ENCODE data around the gene NOTCH2.
"Not testable (repeated sequence)": the region's sequence is repeated elsewhere in the genome, so short reads cannot be mapped to it uniquely, and the experiment has no call there.

NOTCH2 gene

DNA sequence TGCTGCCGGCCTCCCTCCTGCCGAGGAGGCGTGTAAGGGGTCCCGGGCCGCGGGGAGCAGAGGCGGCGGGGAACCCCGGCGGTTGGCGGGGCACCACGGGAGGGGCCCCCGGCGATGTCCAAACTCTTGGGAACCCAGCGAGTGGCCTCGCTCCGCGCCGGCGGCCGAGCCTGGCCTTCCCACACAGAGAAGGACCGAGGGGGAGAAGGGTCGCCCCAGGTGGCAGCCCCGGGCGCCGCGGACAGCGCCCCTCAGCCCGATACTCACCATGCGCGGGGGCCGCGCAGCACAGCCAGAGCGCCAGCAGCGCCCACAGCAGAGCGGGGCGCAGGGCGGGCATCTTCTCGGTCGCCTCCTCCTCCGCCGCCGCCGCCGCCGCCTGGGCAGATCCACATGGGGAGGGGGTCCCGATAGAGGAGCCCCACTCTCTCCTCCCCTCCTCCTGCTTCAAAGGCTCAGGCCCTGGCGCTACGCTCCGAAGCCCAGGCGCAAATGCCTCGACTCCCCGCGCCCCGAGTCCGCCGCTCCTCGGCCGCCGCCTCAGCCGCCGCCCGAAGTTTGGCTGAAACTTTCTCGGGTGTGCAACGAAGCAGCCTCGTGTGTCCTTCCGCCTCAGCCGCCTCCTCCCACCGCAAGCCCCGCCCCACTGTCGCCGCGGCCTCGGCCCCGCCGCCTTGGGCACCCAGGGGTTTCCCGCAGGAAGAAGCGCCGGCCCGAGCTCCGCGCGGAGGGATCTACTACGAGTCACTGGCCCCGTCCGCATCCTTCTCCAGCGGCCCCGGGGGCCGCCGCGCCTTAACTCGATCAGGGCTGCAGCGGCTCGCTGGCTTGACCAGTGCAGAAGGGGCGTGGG lies at the start of gene NOTCH2:
Gene NOTCH2, minus strand, starts transcription at position 596 of the 853 bp plus-strand sequence. Its CDS starts 256 bp downstream, at position 340.
- DNase-seq = peak; percentile 68

GRCh38 chr1:120117371-120118177 lies 48.1 kb upstream of the NOTCH2 start:
- not testable (repeated sequence) for DNase-seq

DNA sequence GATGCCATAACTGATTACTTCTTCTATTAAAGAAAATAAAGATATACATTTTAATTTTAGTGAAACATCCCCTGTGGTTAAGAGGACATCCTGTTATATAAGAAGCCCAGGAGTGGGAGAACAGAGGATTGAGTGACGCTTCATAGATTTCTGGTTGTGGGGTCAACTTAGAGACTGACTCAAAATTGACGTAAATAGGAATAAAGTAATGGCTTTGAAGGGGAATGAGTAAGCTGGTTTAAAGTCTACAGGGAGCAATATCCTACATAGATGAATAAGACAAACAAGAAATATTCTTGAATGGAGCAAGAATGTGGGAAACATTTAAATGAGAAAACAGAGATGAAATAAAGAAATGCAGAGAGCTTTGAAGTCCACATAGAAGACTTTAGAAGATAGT lies 46.6 kb upstream of the NOTCH2 start:
- not testable (repeated sequence) for DNase-seq

DNA sequence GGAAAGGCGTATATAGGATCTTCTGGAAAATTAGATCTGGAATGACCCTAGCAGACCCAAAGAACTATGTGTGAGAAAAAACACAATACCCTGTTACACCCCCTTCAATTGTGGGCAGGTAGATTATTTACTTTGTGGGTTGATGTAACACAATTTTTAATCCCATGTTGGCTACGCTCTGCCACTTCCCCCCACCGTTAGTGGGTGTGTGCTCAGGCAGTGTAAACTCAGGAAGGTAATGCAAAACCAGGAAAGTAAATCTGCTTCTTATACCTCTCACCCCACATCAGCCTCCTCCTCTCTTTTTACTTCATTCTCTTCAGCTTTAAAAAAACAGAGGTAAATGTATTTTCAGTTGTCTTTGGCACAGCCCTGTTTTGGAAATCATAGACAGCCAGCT lies 43.7 kb upstream of the NOTCH2 start:
- DNase-seq = not testable (repeated sequence)

DNA sequence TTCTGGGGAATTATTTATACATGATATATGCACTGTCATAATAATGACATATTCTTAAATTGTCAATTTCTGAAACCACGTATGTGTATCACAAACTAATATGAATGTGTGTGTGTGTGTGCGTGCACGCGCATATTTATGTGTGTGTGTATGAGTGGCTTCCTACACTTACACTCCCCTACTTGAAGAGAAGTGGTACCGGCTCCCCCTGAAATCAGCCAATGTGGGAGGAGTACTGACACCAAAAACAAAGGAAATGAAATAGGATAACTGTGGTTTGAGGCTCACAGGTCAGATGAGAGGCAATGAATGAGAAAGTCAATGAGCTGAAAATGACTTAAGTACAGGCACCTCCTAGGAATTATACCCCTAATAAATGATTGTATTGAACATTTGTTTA lies 42.8 kb upstream of the NOTCH2 start:
- DNase-seq = not testable (repeated sequence)

GRCh38 chr1:120111771-120112170 lies 42.3 kb upstream of the NOTCH2 start:
- DNase-seq = not testable (repeated sequence)

GRCh38 chr1:120111008-120111407 lies 41.5 kb upstream of the NOTCH2 start:
- not testable (repeated sequence) for DNase-seq

DNA sequence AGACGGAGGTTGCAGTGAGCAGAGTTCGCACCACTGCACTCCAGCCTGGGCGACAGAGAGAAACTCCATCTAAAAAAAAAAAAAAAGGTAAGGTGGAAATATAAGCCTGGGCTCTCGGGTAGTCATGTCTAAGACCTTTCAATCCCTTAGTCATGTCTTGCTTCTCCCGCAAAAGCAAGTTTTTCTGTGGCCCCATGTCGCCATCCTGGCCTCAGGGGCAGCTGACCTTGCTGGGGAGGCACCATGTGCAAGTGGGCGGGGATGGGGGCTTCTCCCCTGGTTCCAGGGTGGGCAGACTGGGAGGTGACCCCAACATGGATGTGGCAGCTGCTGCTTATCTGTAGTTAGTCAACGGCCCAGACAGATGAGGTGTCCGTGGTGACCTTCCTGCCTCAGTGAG lies 40.2 kb upstream of the NOTCH2 start:
- not testable (repeated sequence) for DNase-seq

DNA sequence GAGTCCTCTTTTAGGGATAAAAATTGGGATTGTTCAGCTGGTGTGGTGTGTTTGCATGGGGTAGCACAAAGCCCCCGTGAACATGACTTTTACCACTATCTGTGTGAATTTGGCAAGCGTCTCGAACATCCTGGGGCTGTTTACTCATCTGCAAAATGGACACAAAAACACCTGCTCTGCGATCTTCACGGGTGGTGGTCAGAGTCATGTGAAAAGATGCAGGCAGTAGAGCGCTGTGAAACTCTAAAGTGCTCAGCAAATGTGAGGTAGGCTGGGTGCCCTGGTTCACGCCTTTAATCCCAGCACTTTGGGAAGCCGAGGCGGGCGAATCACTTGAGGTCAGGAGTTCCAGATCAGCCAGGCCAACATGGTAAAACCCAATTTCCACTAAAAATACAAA lies 39.7 kb upstream of the NOTCH2 start:
- not testable (repeated sequence) for DNase-seq

- not testable (repeated sequence) for DNase-seq
These were observed 35.8 kb upstream of the NOTCH2 start for GRCh38 chr1:120105288-120105687.

DNA sequence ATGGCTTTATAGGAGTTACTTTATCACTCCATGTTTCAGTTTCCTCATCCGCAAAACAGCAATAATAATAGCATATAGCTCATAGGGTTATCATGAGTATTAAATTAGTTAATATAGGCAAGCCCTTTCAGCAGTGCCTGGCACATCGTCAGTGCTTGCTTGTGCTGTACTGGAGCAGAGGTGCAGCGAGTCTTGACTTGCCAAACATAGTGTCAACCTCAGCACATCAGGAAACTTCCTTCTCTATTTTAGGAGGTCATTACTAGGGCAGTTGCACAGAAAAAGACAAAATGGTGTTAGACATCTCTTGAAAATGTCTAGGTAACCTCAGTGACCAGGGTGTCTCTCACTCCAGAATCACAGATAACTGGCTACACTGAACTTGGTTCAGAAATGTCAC lies 34.3 kb upstream of the NOTCH2 start:
- DNase-seq = not testable (repeated sequence)

DNA sequence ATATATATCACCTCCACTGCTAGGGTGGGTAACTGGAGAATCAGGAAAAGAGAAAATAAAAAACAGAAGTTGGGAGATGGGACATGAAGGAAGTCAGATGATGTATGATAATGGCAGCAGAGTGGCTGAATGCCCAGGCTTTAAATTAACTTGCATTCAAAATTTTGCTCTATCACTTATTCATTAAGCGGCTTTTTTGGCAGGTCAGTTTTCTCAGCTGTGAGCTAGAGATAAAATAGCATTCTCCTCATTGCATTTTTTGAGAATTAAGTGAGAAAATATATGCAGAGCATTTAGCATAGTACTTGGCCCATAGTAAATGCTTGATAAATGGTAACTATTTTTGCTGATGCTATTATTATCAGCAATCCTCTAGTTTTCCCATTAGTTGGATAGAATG lies 32.1 kb upstream of the NOTCH2 start:
- DNase-seq = not testable (repeated sequence)

GRCh38 chr1:120100590-120100989 lies 31.1 kb upstream of the NOTCH2 start:
- DNase-seq = not testable (repeated sequence)

DNA sequence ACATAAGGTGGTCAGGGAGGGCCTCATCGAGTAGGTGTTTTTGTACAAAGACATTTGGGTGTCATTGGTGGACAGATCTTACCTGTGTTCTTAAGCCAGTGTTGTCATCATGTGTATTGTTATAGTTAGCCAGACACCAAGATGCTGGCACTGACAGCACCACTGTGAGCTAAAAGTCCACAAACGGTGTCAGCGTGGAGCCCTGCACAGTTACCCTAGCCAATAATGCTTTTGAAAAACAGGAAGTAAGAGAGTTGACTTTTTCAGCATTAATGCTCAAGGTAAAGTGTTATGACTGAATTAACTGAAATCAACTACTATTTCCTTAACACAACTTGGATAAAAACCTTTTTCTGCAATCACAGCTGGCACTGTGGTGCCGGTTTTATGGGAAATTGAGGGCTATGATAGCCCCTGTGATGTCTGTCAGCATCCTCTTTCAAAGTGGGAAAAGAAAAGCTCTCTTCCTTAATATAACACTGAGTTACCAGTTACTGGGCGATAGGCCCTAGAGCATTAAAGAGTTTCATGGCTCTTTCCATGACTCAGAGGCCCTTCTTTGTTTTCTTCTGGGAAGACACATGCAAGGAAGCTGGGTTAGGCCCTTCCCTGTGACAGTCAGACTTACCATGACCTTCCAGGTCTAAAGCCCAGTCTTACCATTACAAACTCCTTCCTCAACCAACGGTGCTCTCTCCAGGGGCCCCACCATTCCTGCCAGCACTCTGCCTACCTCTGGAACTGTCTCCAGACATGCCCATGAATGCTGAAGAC lies 29.7 kb upstream of the NOTCH2 start:
- DNase-seq = not testable (repeated sequence)

DNA sequence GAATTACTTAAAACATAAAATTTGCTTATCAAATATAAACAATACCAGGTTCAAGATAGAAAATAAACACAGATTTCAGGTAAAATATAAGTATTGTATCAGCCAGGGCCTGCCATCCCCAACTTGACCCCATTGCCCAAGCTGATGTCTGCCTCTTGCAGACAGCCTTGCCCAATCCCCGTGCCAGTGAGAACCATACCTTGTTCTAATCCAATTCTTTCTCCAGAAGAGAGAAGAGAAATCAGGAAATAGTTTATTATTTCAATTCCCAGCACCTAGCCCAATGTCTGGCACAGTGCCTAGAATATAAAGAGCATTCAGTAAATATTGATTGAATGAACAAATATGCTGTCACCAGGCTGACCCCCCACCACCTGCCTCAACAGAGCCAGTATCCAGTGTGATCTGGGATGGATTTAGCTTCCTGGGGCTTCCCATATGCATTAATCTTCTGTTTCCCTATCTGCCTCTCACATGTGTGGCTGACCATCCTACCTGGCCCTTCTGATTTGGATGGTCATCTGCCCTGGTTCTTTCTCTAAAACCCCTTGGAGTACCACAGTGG lies 27.6 kb upstream of the NOTCH2 start:
- not testable (repeated sequence) for DNase-seq

DNA sequence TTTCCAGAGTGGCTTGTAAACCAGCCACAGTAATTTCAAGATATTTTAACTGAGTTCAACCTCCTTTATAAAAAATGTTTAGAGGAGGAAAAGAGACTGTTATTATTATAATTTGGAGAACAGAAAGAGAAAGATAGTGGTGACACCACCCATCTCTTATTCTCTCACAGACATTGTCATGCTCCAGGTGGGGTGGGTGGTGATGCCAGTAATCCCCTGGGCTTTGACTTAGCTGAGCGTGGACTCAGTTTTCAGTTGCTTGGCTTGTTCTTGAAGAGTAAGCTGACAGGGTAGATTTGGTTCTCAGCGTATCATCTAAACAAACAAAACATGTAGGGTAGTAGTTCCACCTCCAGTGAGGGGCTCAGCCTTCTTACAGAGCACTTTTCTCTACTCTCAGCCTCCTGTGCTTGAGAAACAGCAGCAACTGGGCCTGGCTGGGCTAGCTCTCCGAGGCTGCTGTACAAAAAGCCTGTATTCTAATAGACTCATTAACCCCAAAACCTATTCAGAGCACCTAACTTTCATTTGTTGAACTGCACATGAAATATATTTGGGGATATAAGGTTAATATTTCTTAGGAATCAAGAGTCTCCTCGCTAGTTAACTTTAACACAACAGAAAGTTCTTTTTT lies 24.2 kb upstream of the NOTCH2 start:
- DNase-seq = not testable (repeated sequence)

GRCh38 chr1:120092232-120093218 lies 23.1 kb upstream of the NOTCH2 start:
- DNase-seq = not testable (repeated sequence)

GRCh38 chr1:120090830-120091229 lies 21.4 kb upstream of the NOTCH2 start:
- DNase-seq = not testable (repeated sequence)

DNA sequence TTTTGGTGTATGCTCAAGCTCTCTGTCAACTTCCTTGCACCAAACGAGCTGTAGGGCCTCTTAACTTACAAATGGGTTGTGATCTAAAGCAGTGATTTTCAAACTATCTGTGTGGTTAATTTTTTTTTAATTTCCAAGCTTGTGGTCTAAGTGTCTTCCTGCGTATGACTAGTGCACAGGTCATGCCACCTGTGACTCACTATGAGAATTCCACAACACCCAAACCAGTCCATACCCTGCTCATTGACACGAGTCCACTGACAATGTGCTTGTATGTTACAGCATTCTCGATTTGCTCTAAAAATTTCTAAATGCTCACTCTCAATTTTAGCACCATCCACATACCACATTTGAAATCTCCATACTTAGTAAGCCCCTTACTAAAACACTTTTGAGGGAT lies 18.5 kb upstream of the NOTCH2 start:
- DNase-seq = not testable (repeated sequence)

DNA sequence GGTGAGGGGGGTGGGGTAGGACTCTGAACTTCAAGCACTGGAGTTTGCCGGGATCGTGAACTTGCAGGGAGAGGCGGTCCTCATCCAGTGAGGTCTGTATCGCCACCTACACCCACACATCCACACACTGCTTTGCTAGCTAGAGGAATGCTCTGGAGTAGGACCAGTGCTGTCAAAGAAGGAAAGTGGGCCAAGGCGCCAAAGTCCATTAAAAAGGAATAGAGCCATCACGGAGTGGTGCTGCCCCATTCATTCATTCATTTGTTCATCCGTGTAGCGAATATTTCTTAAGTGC lies 405 bp upstream of the NOTCH2 start:
- not testable (repeated sequence) for DNase-seq

DNA sequence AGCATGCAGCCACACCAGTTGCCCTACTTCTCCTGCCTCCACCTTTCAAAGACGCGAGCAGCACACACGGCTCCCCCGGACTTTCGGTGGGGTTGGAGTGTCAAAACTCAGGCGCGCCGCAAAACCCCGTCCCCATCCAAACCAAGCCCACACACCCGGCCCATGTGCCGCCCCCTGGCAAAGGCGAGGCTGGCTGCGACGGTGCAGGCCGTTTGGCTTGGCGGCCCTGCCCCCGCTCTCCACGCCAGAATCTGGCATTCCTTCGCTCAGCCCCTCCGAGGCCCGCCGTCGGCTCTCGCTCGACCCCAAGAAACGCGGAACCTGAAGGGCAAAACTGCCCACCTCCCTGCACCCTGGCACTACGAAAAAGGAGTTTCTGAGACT lies 787 bp downstream of the NOTCH2 start:
- DNase-seq = peak; percentile 36
